ENCODE measurements around the gene TP53TG5.
A peak's percentile ranks its signal among the peaks of the same experiment; 100 is the strongest.

DNA sequence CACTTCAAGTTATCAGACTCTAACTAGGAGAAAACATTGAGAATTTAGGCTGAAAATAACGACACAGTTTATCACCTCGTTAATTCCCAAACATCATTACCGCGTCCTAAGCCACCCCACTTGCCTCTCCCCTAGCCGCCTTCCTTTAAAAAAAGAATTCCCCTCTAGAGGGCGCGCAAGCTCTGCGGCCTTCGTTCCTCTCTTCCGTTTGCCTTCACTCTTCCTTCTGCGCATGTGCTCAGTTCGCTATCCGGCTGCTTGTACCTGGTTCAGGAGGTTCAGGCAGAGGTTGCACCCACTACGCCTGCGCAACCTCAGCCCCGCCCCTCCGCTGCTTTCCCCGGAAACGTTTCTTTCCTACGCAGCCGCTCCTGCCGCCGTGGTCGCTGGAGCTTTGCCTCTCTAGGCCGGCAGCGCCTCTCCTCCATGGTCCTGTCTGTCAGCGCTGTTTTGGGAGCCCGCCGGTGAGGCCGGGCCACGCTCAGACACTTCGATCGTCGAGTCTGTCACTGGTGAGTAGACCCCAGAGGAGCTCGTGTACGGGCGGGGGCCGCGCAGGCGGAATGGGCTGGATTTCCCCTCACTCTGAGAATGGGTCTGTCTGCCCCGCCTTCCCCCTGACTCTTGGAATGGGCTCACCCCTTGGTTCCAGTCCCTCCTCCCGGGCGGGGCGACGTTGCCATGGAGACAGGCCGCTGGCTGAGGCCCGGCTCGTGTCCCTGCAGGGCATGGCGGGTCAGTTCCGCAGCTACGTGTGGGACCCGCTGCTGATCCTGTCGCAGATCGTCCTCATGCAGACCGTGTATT is 15.1 kb downstream of the TP53TG5 start, which contains the start of gene SYS1:
- TF ChIP-seq CTCF (IDR thresholded peaks at IDR 0.05) = peak in 1 of 3 donors; percentile 28
- no peak for TF ChIP-seq POLR2A (IDR thresholded peaks at IDR 0.05)

Data from lower leg skin (tissue), 3 donors.